SU-DHL-6 (cell line): Measurements from ENCODE around the gene STX18.

Experiments used
- H2AFZ ChIP-seq: fragments of 200-600 bp; sonication (generic); 2 replicates; pipeline ENCODE4 v1.6.1; 2014; ENCODE audit warnings: low read depth, mild to moderate bottlenecking, moderate library complexity, mixed read lengths, antibody characterized with exemption, low read length; ENCODE audit not compliant: severe bottlenecking
- H3F3A ChIP-seq: fragments of 200-600 bp; shearing (Covaris generic); 2 replicates; pipeline ENCODE4 v1.6.0; 2016; ENCODE audit warnings: antibody characterized with exemption, mild to moderate bottlenecking; ENCODE audit not compliant: insufficient read depth
- H3K27ac ChIP-seq: fragments of 200-600 bp; sonication (generic); 2 replicates; pipeline ENCODE4 v1.5.1; 2016; ENCODE audit warnings: low read depth, mild to moderate bottlenecking, low read length, moderate library complexity, mixed read lengths
- H3K27me3 ChIP-seq: fragments of 200-600 bp; sonication (generic), shearing (Covaris generic); 2 replicates; pipeline ENCODE4 v1.6.0; 2014; ENCODE audit warnings: mild to moderate bottlenecking, low read length
- H3K36me3 ChIP-seq: fragments of 200-600 bp; sonication (generic); 2 replicates; pipeline ENCODE4 v1.6.1; 2014; ENCODE audit warnings: mild to moderate bottlenecking, low read length, mixed read lengths
- H3K4me2 ChIP-seq: fragments of 300-600, 200-600 bp; shearing (Covaris generic), sonication (generic); 2 replicates; pipeline ENCODE4 v1.6.0; 2014; ENCODE audit warnings: low read length, low read depth, mild to moderate bottlenecking; ENCODE audit not compliant: poor library complexity, severe bottlenecking
- H3K4me3 ChIP-seq: fragments of 200-600 bp; sonication (generic); 2 replicates; pipeline ENCODE4 v1.5.1; 2014; ENCODE audit warnings: antibody characterized with exemption, low read length, mild to moderate bottlenecking, mixed read lengths; ENCODE audit not compliant: insufficient read depth, poor library complexity, severe bottlenecking
- H3K79me2 ChIP-seq: fragments of 200-600 bp; sonication (generic); 2 replicates; pipeline ENCODE4 v1.6.1; 2014; ENCODE audit warnings: mild to moderate bottlenecking, low read length, moderate library complexity; ENCODE audit not compliant: insufficient read depth
- H3K9ac ChIP-seq: fragments of 200-600 bp; sonication (generic); 2 replicates; pipeline ENCODE4 v1.7.0; 2014; ENCODE audit warnings: mild to moderate bottlenecking, low read length
- H3K9me2 ChIP-seq: fragments of 200-600 bp; sonication (generic); replicated peaks from 2 replicates; pipeline ENCODE4 v1.6.1; 2014; ENCODE audit warnings: low read length; ENCODE audit not compliant: insufficient read depth
- H3K9me3 ChIP-seq: fragments of 200-600 bp; sonication (generic); 2 replicates; pipeline ENCODE4 v1.6.1; 2014; ENCODE audit warnings: low read length, mixed read lengths; ENCODE audit not compliant: insufficient read depth
- H4K20me1 ChIP-seq: fragments of 200-600 bp; sonication (generic); 2 replicates; pipeline ENCODE4 v1.6.1; 2014; ENCODE audit warnings: low read depth, mild to moderate bottlenecking, antibody characterized with exemption, low read length, moderate library complexity, mixed read lengths
- CTCF ChIP-seq: fragments of 200-600 bp; sonication (generic); IDR thresholded peaks from one replicate; pipeline ENCODE4 v1.5.1; 2017; ENCODE audit warnings: antibody characterized with exemption, mild to moderate bottlenecking, low read length, moderate library complexity; ENCODE audit not compliant: insufficient read depth, poor library complexity, severe bottlenecking
- EZH2phosphoT487 ChIP-seq: fragments of 200-600 bp; sonication (generic), shearing (Covaris generic); conservative IDR thresholded peaks from 2 replicates; pipeline ENCODE4 v1.6.1; 2018; ENCODE audit warnings: mild to moderate bottlenecking, antibody characterized with exemption, low read length, moderate library complexity, mixed read lengths

STX18 gene

GRCh38 chr4:4524364-4524763 lies 17.5 kb downstream of the STX18 start:
- TF ChIP-seq EZH2phosphoT487 (no peak), CTCF (no peak)
- Histone ChIP-seq H4K20me1 (peaks cover 8% of the 10 kb centered on the region; the same call in 1 of the 2 replicates), H3K27ac (no peak overlapping the region), H2AFZ (no peak overlapping the region), H3K36me3 (no peaks in the 10 kb centered on the region), H3K79me2 (no peaks in the 10 kb centered on the region; the same call in 1 of the 2 replicates), H3K4me2 (no peak overlapping the region), H3K4me3 (no peak overlapping the region), H3K27me3 (no peaks in the 10 kb centered on the region), H3K9me2 (no peaks in the 10 kb centered on the region), H3K9ac (no peak overlapping the region), H3K9me3 (no peaks in the 10 kb centered on the region), H3F3A (no peaks in the 10 kb centered on the region)

- Histone ChIP-seq H3K9ac (no peak overlapping the region), H3K4me2 (no peak overlapping the region), H3K27ac (no peak overlapping the region), H3K9me3 (no peaks in the 10 kb centered on the region), H4K20me1 (peaks cover 20% of the 10 kb centered on the region), H3K36me3 (no peaks in the 10 kb centered on the region), H3K27me3 (no peaks in the 10 kb centered on the region), H3K79me2 (peaks cover 5% of the 10 kb centered on the region; the same call in 1 of the 2 replicates), H3F3A (no peaks in the 10 kb centered on the region), H2AFZ (no peak overlapping the region), H3K4me3 (no peak overlapping the region), H3K9me2 (no peaks in the 10 kb centered on the region)
- TF ChIP-seq CTCF (no peak), EZH2phosphoT487 (no peak)
Measured at GRCh38 chr4:4521731-4522130, 20.1 kb downstream of the STX18 start.

GRCh38 chr4:4521136-4521535 lies 20.7 kb downstream of the STX18 start:
- H3K79me2 ChIP-seq = peaks cover 5% of the 10 kb centered on the region; the same call in 1 of the 2 replicates
- no peaks in the 10 kb centered on the region for H3K36me3 ChIP-seq
- no peaks in the 10 kb centered on the region for H3F3A ChIP-seq
- no peaks in the 10 kb centered on the region for H3K9me3 ChIP-seq
- H2AFZ ChIP-seq = no peak overlapping the region
- no peak overlapping the region for H3K4me3 ChIP-seq
- H3K9me2 ChIP-seq = no peaks in the 10 kb centered on the region
- H4K20me1 ChIP-seq = peaks cover 23% of the 10 kb centered on the region
- no peaks in the 10 kb centered on the region for H3K27me3 ChIP-seq
- H3K4me2 ChIP-seq = no peak overlapping the region
- TF ChIP-seq CTCF = no peak
- TF ChIP-seq EZH2phosphoT487 = no peak
- no peak overlapping the region for H3K27ac ChIP-seq
- no peak overlapping the region for H3K9ac ChIP-seq
